Prostate gland (tissue), 2 donors: Measurements from ENCODE around the gene HRK.

Source experiments
- POLR2A ChIP-seq: fragments of 450-650 bp; IDR thresholded peaks from one replicate; pipeline ENCODE4 v1.6.1; 2016; ENCODE audit warnings: antibody characterized with exemption, mild to moderate bottlenecking
- TF ChIP-seq, protein P1 (sequence below), 4 experiments: fragments of 200-600 bp in 2 of 4; fragments of 450-650 bp in 2 of 4; sonication (generic) in 2 of 4; IDR thresholded peaks; 1 replicate in 3 of 4; 2 replicates in 1 of 4; pipeline ENCODE4 v1.5.1; 2016 to 2019; ENCODE audit warnings: antibody characterized with exemption in 4 of 4, mild to moderate bottlenecking in 2 of 4, moderate library complexity in 2 of 4

DNA sequence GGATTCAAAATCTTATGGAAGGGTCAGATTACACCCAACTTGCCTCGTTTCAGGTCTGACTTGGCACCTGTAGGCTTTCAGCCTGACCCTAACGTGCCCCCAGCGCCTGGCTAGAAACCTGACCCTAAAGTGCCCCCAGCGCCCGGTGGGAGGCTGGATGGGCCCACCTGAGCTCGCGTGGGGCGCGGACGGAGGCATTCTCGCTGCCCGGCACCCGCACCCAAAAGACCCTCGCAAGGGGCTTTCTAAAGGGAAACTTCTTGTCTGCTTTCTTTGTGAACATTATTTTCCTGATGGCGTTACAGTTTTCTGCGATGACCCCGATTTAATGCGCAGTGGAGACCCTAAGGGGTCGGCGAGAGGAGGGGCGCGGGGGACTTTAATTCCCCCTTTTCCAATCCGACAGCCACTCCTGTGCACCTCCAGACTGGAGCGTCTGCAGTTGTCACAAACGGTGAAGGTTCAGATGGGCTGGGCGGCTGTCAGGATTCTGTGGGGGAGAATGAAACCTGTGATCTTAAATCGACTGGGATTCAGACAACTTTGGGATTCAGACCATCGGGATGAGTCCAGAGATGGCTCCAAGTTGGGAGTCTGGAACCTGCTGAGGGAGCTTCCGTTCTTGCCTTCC lies 751 bp upstream of the HRK start:
- TF ChIP-seq, protein P1, sequence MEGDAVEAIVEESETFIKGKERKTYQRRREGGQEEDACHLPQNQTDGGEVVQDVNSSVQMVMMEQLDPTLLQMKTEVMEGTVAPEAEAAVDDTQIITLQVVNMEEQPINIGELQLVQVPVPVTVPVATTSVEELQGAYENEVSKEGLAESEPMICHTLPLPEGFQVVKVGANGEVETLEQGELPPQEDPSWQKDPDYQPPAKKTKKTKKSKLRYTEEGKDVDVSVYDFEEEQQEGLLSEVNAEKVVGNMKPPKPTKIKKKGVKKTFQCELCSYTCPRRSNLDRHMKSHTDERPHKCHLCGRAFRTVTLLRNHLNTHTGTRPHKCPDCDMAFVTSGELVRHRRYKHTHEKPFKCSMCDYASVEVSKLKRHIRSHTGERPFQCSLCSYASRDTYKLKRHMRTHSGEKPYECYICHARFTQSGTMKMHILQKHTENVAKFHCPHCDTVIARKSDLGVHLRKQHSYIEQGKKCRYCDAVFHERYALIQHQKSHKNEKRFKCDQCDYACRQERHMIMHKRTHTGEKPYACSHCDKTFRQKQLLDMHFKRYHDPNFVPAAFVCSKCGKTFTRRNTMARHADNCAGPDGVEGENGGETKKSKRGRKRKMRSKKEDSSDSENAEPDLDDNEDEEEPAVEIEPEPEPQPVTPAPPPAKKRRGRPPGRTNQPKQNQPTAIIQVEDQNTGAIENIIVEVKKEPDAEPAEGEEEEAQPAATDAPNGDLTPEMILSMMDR (IDR thresholded peaks at IDR 0.05) = no peak
- TF ChIP-seq POLR2A = no peak
